Fibroblast of gingiva (primary cell): Measurements from ENCODE around the gene PPP2R5C.

Source experiments
- DNase-seq: peaks from one replicate; pipeline ENCODE4 v3.0.0-alpha.2; 2011; ENCODE audit warnings: low read depth

Gene PPP2R5C

DNA sequence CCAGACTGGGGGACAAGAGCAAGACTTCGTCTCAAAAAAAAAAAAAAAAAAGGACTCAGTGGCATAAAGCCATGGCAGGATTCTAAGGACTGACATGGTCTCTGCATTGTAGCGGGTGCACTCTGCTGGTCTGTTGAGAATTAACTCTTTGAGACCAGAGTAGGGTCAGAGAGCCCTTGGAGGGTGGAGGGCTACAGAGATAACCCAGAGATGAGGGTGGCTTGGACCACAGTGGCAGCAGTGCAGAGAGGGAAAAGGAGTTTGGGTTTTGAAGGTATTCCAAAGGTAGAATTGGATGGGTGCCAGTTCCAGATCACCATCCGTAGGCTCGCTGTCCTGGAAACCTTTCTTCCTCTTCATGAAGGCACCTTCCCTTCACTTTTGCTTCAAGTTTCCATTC, 188.6 kb downstream of the PPP2R5C start:
- no peak for DNase-seq

DNA sequence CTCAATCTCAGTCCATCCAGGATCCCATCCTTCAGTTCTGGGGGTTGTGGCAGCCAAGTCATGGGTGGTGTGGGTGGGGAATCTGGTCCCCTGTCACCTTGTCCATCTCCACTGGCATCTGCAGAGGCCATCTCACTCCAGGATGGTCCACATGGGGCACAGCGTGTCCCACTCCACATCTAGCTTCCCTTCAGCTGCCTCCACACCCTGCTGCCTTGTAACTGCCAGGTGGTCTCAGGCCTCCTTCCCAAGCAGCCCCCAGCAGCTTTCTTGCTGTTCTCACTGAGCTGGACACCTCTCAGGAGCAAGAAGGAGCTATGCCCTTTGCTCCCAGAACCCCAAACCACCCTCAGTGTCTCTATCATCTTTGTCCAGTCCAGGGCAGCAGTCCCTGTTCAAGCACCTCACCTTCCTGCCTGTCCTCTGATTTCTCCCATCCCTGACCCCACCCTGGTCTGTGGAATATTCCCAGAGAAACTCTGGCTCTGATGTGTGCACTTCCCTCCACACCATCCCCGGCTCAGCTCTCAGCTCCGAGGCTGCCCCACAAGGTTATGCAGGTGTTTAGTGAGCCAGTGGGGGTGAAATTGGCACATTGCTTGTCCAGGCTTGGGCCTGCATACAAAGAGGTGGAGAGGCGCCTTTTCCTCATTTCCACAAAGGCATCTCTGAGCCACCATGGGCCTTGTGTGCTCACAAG, 189.2 kb downstream of the PPP2R5C start:
- DNase-seq, result no peak

DNA sequence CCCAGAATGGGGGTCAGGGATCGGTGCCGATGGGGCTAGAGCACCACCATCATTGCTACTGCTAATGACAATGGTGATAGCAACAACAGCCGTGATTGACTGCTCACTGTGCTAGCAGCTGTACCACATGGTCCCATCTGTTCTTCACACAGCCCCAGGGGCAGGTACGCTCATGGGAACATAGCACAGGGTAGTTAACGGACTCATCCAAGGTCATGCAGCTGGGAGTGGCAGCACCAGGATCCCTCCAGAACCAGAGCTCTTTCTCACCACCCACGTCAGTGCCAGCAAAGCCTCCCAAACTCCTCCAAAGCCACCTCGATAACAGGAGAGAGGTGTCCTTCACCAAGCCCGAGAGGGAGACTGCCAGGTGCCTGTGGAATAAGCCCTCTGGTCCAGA, 191.6 kb downstream of the PPP2R5C start:
- DNase-seq, result no peak

DNA sequence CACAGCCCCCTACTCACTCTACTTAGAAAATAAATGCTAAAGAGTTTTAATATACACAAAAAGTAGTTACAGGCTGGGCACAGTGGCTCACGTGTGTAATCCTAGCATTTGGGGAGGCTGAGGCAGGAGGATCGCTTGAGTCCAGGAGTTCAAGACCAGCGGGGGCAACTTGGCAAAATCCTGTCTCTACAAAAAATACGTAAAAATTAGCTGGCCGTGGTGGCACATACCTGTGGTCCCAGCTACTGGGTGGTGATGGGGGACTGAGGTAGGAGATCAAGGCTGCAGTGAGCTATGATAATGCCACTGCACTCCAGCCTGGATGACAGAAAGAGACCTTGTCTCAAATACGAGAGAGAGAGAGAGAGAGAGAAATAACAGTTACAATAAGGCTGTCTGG, 193.0 kb downstream of the PPP2R5C start:
- no peak for DNase-seq

DNA sequence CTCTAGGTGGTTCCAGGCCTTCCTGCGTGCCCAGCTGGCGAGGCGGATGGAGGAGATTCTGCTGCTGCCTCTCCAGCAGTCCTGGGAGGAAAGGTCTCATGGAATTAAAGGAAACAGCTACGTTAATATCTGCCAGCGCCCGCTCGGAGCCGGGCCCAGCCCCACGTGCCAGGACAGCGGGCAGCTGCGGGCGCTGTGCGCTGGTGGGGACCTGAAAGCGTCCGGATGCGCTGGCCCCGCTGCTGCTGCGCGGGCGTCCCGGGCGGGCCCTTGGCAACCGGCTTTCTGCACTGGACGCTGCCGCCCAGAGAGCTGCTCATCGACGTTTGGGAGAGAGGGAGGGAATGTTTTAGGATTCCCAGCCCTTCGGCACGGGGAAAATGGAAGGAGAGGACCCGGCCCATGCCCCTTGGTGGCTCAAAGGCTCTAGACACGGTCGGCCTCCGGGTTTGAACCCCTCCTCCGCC, 194.2 kb downstream of the PPP2R5C start:
- DNase-seq, result no peak

DNA sequence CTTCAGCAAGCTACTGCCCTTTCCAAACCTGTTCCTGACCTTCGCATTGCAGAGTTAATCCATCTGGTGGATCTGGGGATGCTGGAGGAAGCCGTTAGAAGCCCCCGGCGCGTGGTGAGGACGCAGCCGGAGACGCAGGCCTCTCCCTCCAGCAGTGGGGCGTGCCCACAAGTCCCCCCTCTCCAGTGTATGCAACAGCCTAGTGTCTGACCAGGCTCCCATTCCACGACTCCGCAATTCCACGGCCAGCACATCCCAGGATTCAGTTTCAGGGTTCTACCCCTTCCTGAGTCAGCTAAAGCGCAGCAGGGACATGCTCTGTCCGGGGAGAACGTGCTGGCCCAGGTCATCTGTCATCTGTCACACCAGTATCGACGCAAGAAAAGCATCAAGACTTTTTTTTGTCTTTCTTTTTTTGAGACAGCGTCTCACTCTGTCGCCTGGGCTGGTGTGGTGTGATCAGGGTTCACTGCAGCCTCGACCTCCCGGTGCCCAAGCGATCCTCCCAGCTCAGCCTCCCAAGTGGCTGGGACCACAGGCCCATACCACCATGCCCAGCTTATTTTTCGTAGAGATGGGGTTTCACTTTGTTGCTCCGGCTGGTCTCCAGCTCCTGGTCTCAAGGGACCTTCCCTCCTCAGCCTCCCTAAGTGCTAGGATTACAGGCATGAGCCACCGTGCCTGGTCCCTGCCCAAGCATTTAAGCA, 194.8 kb downstream of the PPP2R5C start:
- no peak for DNase-seq

DNA sequence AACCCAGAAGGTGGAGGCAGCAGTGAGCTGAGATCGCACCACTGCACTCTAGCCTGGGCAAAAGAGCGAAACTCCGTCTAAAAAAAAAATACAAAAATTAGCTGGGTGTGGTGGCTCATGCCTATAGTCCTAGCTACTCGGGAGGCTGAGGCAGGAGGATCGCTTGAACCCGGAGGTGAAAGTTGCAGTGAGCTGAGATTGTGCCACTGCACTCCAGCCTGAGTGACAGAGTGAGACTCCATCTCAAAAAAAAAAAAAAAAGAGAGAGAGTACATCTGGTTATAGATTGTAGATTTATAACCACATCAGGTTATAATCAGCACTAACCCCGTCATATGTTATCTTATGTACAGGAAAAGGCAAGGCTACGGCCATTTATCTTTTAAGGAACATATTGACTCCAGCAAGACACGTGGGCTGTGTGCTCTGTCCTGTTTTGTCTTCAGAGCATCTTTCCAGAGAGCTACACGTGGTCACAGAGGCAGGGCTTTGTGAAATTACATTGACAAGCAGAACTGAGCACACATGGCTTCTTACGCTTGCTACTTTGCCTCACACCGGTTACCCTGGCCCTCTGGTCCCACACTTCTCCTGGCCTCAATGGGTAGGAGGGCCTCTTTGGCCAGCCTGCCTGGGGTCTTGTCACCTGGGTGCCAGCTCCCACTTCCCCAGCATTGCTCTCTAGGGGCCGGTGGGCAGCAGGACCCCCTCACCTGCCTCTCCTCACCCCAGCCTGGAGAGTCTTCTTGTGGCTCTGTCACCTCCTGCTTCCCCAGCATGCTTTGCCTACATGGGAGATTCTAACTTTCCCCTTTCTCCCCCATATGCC, 196.1 kb downstream of the PPP2R5C start:
- no peak for DNase-seq

DNA sequence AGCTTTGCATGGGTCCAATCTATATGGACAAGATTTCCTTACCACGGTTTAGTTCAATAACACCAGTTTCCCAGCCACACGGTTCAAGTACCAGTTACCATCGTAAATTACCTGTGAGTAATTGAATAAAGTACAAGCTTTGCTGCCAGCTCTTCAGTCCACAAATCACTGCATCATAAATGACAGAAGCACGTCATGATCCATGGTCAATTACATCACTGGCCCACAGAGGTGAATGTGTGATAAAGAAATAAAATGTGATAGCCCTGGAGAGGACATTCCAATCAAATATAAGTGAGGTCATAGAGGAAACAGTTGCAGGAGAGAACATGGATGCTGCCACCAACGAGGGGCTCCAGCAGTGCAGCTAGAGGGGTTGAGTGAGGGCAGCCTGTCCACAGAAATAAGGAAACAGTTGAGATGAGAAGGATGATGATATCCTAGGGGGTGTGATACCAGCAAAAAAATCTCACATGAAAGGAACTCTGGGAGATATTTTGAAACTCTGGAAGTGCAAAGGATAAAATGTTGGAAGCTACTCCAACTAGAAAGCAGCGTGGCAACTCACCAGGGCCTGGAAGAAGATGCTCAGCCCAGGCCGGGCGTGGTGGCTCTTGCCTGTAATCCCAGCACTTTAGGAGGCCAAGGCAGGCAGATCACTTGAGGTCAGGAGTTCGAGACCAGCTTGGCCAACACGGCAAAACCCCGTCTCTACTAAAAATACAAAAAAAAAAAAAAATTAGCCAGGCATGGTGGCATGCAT, 197.1 kb downstream of the PPP2R5C start:
- DNase-seq, result no peak

DNA sequence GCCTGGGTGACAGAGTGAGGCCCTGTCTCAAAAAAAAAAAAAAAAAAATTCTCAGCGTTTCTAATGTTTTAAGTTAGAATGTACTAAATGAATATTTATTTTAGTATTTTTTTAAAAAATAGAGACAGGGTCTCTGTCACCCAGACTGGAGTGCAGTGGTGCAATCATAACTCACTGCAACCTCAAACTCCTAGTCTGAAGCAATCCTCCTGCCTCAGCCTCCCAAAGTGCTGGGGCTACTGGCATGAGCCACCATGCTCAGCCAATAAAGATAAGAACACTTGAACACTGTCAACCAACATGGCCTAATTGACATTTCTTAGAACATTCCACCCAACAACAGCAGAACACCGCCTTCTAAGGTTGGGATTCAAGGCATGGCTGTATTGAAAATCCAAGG, 197.8 kb downstream of the PPP2R5C start:
- no peak for DNase-seq

DNA sequence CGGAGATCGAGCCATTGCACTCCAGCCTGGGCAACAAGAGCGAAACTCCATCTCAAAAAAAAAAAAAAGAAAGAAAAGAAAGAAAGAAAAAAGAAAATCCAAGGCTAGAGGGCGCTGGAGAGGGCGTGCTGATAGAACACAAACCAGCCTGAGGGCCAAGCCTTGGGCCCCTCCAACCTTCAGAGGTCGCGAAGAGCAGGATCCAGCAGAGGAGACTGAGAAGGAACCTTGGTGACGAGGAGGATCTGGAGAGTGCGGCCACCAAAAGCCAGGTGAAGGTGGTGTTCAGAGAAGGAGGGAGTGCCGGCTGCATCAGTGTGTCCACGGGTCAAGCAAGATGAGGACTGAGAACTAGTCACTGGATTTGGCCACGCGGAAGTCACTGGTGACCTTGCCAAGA, 198.7 kb downstream of the PPP2R5C start:
- no peak for DNase-seq

DNA sequence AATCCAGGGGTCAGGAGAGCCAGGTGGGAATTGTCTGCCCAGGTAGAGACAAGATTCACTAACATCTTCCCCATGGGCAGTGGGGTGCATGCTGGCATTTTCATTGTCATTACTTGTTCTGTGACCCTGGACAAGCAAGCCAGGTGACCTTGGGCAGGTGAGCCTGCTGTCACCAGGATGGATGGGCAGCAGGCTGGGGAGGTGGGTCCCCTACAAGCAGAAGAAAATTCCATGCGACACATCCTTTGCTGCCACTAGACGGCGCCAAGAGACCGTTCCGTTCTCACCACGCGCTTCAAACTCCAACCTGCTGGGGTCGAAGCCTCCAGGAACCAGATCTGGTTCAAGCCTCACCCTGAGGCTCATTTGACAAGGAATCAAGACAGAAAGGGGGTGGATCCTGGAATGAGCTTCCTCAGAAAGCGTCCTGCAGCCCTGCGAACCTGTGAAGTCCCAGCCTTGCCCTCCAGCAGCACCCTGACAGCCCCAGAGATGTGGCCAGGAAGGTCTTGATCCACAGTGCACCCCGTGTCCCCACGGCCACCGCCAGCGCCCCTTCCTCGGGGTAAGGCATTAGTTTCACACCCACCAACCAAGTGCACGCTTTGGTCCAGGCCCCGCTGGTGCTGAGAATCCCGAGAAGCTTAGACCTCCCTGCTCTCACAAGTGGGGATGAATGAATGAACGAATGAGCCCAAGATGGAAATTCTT, 199.7 kb downstream of the PPP2R5C start:
- DNase-seq, result peak; percentile 69

DNA sequence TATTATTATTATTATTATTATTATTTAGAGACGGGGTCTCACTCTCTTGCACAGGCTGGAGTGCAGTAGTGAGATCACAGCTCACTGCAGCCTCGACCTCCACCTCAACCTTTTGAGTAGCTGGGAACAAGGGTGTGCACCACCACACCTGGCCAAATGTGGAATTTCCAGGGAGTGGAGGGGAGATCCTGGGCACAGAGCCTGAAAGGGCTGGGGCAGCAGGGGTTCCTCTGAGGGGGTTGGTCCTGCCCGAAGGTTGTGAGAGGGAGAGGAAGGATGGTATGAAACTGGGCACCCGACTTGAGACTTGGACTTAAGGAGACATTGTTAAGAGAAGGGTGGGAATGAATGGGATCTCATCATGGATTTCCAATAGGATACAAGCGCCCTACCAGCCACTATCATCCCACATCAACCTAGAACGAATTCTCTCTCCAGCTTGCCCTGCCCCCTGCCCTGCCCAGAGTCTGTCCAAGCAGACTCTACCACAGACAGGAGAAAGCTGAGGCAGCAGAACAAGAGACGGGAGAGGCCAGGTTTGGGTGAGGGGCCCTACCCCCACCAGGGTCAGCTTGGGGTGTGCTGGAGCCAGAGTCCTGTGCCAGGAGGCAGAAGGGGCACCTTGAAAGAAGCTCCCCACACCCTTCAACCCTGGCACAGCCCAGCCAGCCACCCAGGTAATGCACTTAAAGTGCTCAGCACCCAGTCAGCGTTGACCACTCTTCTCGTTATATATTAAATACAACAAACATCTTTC, 200.4 kb downstream of the PPP2R5C start:
- DNase-seq, result no peak

DNA sequence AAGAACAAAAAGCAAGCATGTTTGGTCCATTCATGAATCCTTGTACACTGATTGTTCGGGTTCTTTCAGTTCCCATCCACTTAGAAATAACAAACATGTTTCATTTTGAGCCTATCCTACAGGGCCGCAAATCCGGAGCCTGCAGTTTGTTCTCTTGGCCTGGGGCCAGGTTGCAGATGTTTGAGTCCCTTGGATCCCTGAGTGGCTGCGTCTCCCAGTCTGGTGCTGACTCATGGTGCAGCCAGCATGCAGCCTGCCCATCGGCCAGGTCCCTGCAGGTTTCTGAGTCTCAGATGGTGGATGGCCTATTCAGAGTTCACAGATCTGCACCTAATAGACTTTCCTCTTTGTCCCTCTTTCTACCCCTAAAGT, 201.0 kb downstream of the PPP2R5C start:
- peak; percentile 82 for DNase-seq

DNA sequence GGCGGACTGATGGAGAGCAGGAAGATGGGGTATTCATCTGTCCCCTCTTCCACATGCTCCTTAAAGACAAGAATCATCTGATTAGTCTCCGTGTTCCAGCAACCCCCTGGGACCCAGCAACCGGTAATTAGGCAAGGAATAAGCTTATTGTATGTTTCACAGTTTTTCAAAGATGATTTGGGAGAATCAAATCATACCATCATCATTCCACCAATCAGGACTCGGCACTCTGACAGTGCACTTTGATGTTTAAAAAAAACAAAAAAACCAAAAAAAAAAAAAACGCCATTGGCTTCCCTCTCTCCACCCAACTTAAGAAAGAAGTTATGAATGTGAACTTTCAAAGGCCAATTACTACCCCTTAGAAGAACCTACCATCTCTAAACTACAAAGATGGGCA, 201.5 kb downstream of the PPP2R5C start:
- DNase-seq, result no peak

DNA sequence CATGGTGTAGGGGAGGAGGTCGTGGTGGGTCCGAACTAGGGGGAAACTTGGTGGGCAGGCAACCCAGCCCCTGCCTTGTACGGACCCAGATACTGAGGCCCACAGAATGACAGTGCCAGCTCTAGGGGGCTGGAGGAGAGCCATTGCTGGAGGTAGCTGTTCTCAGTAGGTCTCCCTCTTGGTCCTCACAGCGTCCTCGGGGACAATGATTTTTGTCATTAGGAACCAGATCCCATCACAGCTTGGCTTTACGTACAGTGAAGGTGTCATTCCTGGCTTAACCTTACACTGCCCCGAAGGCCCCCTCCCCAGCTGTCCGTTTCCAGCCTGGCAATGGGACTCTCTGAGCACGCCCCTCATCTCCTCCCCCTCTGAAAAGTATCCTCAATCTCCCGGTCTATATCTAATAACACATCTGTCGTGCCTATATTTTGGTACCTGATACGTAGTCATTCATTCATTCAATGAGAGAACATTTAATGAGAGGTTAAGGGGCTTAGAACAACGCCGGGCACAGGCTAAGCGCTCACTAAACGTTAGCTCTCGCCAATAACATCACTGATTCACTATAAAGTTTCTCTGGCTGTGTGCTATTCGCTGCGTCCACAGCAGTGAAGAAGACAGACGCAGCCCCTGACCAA, 202.3 kb downstream of the PPP2R5C start:
- no peak for DNase-seq

DNA sequence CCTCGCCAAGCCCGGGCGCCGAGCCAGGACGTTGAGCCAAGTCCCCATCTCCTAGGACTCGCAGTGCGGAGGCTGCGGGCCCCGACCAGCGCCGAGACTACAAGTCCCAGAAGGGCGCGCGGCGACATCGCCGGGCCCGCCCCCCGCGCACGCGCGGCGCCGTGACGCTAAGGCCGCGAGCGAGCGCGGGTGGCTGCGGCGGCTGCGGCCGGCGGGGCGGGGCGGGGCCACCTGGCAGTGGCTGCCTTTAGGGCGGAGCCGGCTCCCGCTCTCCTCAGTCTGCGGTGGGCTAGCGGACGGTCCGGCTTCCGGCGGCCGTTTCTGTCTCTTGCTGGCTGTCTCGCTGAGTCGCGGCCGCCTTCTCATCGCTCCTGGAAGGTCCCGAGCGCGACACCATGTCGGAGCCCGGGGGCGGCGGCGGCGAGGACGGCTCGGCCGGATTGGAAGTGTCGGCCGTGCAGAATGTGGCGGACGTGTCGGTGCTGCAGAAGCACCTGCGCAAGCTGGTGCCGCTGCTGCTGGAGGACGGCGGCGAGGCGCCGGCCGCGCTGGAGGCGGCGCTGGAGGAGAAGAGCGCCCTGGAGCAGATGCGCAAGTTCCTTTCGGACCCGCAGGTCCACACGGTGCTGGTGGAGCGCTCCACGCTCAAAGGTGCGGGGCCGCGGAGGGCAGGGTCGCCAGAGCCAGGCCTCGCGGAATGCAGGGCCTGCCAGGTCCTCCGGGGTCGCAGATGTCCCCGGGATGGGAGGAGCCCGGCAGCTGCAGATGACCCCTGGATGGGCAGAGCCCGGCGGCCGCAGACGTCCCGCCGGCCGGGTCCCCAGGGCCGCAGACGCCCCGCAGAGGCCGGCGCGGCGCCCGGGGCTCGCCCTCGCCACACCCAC, 203.0 kb downstream of the PPP2R5C start, which contains the start of gene DYNC1H1:
Gene DYNC1H1, plus strand, starts transcription at position 277 of the 884 bp plus-strand sequence. Its CDS starts 119 bp downstream, at position 396.
- DNase-seq, result peak; percentile 91

DNA sequence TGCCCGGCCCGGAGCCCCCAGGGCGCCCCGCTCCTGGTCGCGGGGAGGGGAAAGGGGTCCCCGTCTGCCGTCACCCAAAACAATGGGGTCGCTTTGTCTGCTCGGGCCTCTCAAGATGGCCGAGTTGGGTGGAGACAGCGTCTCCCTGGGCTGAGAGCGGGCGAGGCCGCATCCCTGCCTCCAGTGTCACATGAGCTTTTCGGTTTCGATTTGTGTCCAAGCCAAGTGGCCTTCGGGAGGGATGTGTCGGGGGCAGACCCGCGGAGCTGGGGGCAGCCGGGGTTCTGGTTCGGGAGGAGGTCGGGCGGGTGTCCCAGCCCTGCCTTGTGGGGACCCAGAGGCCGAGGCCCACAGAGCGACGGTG, 203.7 kb downstream of the PPP2R5C start:
- peak; percentile 60 for DNase-seq

DNA sequence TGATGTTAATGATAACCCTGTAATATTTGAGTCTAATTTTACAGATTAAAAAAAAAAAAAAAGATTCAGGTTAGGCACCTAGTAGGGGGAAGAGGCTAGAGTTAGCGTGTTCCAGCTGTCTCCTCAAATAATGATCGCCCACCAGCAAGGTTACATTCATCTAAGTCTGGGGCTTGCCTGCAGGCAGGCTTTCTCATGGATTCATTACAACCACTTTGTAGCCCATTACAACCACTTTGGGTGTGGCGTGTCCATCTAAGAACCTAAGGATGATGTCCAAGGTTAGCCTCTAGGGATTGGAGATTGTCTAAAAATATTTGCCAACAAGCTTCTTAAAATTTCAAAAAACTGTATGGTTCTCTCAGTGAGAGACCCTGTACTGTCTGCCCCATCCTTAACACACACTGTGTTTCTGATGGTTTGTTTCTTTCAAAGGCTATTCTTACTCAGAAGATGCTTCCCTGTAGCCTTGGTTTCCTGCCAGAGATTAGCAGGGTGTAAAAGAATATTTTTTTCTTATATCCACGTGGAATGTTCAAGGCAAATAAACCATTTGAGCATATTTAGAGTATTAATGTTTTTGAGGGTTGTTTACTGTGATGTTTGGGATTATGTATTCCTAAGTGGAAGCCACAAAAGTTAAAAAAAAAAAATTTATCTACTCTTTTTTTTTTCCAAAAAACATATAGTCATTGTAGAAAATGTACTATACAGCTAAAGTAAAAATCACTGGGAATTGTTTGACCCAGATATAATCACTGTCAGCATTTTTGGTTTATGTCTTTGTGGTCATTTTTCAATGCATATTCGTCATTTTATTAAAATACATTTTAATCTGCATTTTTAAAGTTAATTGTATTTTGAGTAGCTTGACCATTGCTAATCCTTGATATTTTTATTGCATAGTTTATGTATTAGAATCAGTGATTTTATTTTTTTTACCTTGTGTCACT, 204.5 kb downstream of the PPP2R5C start:
- DNase-seq, result no peak
